HG03039 (cell line): Measurements from ENCODE around the gene ROR2.

Experiments
- ATAC-seq: cut with Tn5 transposase; IDR thresholded peaks from one replicate; pipeline ENCODE4 v1.9.1; 2021; ENCODE audit warnings: mild to moderate bottlenecking, moderate library complexity; ENCODE audit not compliant: unreplicated experiment

The ROR2 gene

DNA sequence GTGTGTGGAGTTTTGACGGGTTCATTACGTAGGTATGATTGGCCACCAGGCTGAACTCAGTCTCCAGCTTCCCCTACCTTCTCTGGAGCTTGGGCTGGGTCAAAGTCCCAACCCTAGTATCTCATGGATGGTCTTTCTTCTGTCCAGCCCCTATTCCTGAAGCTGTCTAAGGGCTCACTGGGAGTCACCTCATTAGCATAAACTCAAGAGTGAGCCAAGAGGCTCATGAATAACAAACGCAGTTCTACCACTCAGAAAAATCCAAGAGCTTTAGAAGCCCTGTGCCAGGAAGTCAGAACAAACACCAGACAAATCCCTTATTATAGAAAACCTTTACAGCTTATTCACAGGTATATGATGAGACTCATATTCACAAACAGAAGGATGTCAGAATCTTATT is 346.1 kb downstream of the ROR2 start:
- no peak for ATAC-seq

- no peak for ATAC-seq
Observed at GRCh38 chr9:91599564-91599963, 350.5 kb downstream of the ROR2 start.

GRCh38 chr9:91591627-91592026 is 358.4 kb downstream of the ROR2 start:
- no peak for ATAC-seq

DNA sequence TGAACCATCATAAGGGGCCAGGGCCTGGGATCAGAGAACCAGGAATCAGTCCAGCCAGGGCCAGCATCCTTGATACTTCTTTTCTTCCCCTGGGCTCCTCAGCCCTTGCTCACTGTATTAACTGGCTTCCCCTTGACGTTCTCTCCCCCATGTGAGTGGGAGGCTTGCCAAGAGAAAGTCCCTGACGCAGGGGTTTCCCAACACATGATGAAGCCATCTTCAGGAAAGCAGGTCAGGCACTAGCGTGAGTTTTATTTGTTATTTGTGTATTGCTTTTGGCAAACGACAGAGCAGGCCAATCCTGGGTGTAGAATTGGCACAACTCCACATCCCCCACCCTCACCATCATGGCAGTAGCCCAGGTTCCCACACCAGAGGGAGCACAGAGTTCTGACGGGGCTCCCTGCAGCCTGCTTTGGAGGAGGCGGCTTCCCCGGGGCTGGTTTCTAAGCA is 360.9 kb downstream of the ROR2 start:
- no peak for ATAC-seq

GRCh38 chr9:91586282-91586681 is 363.7 kb downstream of the ROR2 start:
- no peak for ATAC-seq

GRCh38 chr9:91583966-91584365 is 366.1 kb downstream of the ROR2 start:
- no peak for ATAC-seq

DNA sequence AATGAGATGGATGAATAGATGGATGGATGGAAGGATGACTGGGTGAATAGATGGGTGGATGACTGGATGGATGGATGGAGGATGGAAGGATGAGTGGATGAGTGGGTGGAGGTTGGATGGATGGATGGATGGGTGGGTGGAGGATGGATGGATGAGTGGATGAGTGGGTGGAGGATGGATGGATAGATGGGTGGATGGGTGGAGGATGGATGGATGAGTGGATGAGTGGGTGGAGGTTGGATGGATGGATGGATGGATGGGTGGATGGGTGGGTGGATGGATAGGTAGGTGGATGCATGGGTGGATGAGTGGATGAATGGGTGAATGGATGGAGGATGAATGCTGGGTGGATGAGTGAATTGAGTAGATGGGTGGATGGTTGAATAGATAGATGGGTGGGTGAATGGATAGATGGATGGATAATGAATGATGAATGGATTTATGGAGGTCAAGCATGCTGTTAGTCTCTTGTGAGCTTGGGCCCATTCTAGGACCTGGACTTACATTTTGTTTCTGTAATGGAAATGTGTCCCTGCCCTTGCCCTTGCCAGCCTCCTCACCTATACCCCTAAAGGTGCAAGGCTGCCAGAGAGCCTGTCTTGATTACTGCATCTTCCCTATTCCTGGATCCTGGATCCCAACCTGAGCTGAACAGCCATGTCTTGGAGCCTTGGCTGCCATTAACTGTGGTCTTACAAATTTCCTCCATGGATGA is 366.7 kb downstream of the ROR2 start:
- ATAC-seq, result no peak

DNA sequence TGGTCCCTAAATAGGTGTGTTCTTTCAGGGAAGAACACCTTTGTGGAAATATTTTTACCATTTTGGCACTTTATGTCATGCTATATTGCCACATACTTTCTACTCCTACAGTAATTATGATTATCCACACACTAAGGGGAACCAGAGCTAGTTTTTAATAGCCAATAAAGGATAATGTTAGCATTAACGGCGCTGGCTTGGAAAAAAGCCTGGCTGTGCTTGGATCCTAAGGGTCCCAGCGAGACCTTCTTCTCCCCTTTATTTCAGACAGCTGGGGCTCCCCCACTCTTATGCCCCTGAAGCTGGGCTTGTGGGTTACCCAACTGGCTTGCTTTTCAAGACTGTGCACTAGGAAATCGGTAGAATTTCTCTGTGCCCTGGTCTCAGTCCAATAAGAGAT is 367.8 kb downstream of the ROR2 start:
- no peak for ATAC-seq

DNA sequence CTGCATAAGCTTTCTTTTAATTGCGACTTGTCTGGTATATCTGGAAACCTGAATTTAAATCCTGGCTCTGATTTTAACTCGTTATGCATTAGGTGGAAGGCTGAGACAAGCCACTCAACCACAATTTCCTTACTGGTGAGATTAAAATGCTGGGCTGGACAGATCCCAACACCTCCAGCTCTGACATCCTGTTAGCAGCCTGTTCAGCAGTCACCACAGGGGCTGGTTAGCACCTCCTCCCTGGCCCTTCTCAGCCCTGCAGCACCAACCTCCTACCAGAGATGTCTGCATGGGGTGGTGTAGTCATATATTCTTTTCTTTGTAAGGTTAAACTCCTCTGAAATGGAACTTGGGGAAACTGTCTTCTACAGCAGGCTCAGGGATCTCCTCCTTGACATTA is 369.9 kb downstream of the ROR2 start:
- ATAC-seq, result no peak

DNA sequence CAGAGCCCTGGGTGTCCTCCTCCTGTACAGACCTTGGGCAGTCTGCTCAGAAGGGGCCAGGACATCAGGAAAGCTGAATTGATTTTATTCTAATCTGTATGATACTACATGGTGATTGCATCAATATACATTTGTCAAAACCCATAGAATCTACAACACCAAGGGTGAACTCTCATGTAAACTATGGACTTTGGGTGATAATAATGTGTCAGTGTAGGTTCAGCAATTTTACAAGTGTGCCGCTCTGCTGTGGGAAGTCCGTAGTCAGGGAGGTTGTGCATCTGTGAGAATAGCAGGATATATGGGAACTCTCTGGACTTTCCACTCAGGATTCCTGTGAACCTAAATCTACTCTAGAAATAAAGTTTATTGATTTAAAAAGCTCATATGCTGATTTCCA is 371.1 kb downstream of the ROR2 start:
- no peak for ATAC-seq

GRCh38 chr9:91577633-91578061 is 372.4 kb downstream of the ROR2 start:
- no peak for ATAC-seq

DNA sequence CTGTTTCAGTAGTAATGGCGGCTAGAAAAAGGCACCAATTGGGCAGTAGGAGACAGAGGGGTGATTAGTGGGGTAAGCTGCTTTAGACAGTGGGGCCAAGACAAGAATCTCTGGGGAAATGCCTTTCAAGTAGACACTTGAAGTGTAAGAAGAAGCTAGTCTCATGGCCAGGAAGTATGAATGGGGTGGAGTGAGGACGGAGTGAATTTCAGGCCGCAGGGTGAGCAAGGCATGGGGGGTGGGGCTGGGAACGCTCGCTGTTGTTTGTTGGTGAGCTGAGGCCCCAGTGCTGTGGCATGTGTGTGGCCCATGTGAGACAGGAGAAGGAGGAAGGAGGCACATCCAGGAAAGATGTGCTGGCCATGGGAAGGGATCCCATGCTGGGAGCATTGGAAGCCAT is 377.2 kb downstream of the ROR2 start:
- ATAC-seq, result no peak

- ATAC-seq, result no peak
Observed at GRCh38 chr9:91572044-91572443, 378.0 kb downstream of the ROR2 start.

DNA sequence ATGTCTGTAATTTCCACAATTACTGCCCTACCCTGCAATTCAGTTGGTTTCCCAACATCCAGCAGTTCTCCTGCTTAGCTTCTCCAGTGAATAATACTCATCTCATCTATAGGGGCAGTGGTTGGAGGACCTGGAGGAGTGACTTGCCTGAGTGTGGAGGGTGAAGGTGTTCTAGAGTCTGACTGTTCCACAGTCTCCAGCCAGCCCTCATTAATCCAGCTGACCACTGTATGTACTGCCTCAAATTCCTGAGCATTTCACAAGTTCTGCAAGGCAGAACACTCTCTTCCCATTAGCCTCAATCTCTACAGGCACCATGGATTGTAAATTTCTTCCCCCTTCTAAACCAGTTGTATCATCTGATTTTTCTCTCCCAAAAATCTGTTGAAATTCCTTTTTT is 379.0 kb downstream of the ROR2 start:
- ATAC-seq, result no peak

GRCh38 chr9:91567642-91568274 is 382.3 kb downstream of the ROR2 start:
- no peak for ATAC-seq

- no peak for ATAC-seq
Observed at GRCh38 chr9:91564081-91564670, 385.9 kb downstream of the ROR2 start.

GRCh38 chr9:91562416-91562815 is 387.6 kb downstream of the ROR2 start:
- no peak for ATAC-seq

- ATAC-seq, result no peak
Observed at GRCh38 chr9:91560301-91560700, 389.7 kb downstream of the ROR2 start.

GRCh38 chr9:91558879-91559278 is 391.1 kb downstream of the ROR2 start:
- no peak for ATAC-seq

GRCh38 chr9:91558395-91558794 is 391.6 kb downstream of the ROR2 start:
- ATAC-seq, result no peak

DNA sequence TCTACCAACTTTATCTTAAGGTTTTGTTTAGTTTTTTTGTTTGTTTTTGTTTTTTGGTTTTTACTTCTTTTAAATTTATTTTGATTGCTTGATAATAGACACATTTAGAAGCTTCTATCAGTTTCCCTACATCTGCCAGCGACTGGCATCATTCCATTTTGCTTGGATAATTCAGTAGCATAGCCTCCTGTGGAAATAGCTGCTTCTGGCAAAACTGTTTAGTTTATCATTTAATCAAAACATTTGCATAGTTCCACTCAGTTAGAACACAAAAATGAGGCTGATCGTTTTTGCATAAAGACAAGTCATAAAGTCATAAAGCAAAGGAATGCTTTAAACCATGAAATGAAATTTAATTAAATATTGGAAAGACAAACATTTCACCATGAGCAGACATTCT is 392.7 kb downstream of the ROR2 start:
- no peak for ATAC-seq

DNA sequence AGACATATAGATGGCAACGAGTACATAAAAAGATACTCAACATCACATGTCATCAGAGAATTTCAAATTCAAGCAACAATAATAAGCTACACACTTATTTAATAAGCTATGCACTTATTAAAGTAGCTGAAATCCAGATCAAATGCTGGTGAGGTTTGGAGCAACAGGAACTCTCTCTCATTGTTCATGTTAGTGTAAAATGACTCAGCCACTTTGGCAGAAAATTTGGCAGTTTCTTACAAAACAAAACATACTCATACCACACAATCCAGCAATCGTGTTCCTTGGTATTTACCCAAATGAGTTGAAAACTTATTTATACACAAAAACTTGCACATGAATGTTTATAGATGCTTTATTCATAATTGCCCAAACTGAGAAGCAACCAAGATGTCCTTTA is 394.9 kb downstream of the ROR2 start:
- ATAC-seq, result no peak
